ENCODE measurements around the gene ETFBKMT. TPM values are rescaled to one million over a fixed set of nuclear protein-coding genes. Genes with fewer than 3 reads are reported as not detected.

The ETFBKMT gene
- total and polyA plus RNA-seq, 4 experiments from 2014 or later = 1.3 to 2.2 (median 1.7) TPM

DNA sequence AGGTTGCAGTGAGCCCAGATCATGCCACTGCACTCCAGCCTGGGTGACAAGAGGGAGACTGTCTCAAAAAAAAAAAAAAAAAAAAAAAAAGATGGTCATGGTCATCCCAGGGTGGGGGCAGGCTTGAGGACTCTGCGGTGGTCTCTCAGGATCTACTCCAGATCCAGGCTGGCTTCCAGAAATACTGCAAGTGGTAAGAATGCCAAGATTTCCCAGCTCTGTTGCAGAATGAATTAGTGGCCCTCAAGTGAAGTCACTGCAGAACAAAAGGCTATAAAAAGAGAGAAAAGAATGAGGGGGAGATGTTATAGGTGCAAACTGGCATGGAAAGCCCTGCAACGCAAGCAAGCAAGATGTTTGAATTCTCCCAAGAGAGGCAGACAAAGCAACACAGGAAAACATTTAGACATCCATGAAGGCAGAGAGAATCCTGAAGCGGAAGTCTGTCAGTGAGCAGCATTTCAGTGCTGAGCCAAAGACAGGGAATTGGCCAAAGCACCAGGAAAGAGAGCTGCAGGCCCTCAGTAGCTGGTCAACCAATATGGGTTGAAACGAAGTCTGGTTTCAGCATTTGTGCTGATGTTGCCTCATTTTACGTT, 31.9 kb upstream of the ETFBKMT start:
- intact Hi-C loops (cut with micrococcal nuclease) = no loop called here
- no peak overlapping the region for H3K27ac Mint-ChIP-seq

DNA sequence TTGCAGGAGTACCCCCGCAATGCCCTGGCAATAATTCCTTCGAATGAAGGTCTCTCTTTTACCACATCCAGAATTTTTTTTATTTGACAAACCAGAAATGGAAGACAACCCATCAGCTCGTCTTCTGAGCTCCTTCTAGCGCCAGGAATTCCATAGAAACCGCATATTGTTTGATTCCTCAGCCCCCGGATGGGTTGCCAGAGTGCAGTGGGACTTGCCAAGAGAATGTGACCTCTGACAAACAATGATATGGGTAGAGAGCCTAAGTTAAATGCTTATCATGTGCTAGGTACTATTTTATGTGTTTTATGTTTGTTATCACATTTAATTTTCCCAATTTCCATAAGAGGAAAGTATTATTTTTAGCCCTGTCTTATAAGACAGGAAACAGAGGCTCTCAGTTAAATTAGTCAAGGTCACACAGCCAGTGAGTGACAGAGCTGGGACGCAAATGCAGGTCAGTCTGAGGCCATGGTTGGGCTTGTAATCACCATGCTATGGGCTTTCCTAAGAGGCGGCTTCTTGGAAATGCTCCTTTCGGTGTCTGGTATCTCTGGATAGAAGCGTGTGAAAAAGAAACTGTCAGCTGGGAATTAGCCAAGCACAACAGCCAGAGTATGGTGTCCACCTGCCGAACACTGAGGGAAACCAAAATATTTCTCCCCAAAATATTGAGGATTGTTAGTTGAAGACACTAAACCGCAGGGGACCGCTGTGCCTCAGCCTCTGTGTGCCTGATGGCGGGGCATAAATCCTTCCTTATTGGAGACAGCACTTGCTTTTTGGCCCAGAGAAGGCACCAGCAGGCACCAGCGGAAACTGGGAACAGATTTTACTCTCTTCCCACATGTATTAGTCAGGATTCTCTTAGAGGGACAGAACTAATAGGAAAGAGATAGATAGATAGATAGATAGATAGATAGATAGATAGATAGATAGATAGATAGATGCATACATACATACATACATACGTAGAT, 29.4 kb upstream of the ETFBKMT start:
- H3K9me3 ChIP-seq (ENCODE audit: control insufficient read depth in 1 of 2, low read length in 2 of 2) = no peaks in the 10 kb centered on the region
- H3K27me3 ChIP-seq (ENCODE audit: insufficient read depth, low read length) = no peaks in the 10 kb centered on the region
- H3K36me3 ChIP-seq (ENCODE audit: insufficient read depth, low read length) = no peaks in the 10 kb centered on the region
- Mint-ChIP-seq H3K4me1 (no peaks in the 10 kb centered on the region), H3K4me3 (no peak overlapping the region), H3K27me3 (peaks cover 7 to 13% of the 10 kb centered on the region in 2 donors), H3K9me3 (no peaks in the 10 kb centered on the region), H3K27ac (no peak overlapping the region), H3K36me3 (no peaks in the 10 kb centered on the region)
- no peaks in the 10 kb centered on the region for H3K4me1 ChIP-seq (ENCODE audit: insufficient read depth, low read length)
- ChIA-PET CTCF (ENCODE audit: partially characterized antibody) (interaction anchor here (0.6 kb wide), 1 partner anchor 361 kb away, joined by 3 read pairs; no protein-coding TSS in a partner anchor), POLR2A (ENCODE audit: partially characterized antibody) (no interaction called here)
- intact Hi-C loops (cut with micrococcal nuclease) = no loop called here
- no peak overlapping the region for H3K4me3 ChIP-seq (ENCODE audit: low read length in 2 of 2)
- no peak overlapping the region for H3K27ac ChIP-seq (ENCODE audit: low read depth, low read length)
- no peak for DNase-seq

More for the DNA sequence above, 31.9 kb upstream of the ETFBKMT start:
- Histone ChIP-seq H3K27ac (ENCODE audit: low read depth, low read length) (no peak overlapping the region), H3K27me3 (ENCODE audit: insufficient read depth, low read length) (no peaks in the 10 kb centered on the region), H3K4me1 (ENCODE audit: insufficient read depth, low read length) (no peaks in the 10 kb centered on the region), H3K4me3 (ENCODE audit: low read length in 2 of 2) (no peak overlapping the region), H3K36me3 (ENCODE audit: insufficient read depth, low read length) (no peaks in the 10 kb centered on the region), H3K9me3 (ENCODE audit: control insufficient read depth in 1 of 2, low read length in 2 of 2) (no peaks in the 10 kb centered on the region)
- H3K36me3 Mint-ChIP-seq = no peaks in the 10 kb centered on the region
- DNase-seq = no peak
- peaks cover 7 to 10% of the 10 kb centered on the region in 2 donors for H3K27me3 Mint-ChIP-seq
- H3K9me3 Mint-ChIP-seq = no peaks in the 10 kb centered on the region
- ChIA-PET CTCF (ENCODE audit: partially characterized antibody) (interaction anchor here (1.6 kb wide), 1 partner anchor 11 kb away, joined by 5 read pairs; no protein-coding TSS in a partner anchor), POLR2A (ENCODE audit: partially characterized antibody) (no interaction called here)
- no peak overlapping the region for H3K4me3 Mint-ChIP-seq
- H3K4me1 Mint-ChIP-seq = no peaks in the 10 kb centered on the region

DNA sequence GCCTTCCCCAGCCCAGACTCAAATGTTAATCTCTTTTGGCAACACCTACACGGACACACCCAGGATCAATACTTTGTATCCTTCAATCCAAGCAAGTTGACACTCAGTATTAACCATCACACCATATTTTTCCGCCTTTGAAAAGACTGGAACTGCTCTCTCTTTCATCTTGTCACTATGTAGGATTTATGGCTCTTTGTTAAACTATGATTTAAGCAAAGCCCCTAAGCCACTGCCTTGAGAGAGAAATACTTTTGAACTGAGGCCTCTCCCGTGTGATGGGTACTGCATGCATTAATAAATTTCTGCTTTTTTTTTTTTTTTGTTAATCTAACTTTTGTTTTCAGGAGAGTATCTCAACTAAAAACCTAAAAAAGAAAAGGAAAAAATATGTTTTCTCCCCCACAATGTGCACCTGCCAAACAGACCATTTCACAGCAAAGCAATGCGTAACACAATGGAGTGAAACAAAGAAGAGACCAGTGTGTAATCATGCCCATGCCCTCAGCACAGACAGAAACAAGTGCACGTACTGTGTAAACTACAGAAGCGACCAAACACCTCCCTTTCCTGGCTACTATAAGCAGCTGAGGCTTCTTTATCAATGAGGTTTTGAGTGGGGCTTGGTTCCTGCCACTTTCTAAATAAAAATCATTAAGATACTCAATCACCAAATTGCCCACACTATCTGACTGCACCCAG, 28.3 kb upstream of the ETFBKMT start:
- DNase-seq = no peak
- H3K9me3 ChIP-seq (ENCODE audit: control insufficient read depth in 1 of 2, low read length in 2 of 2) = no peaks in the 10 kb centered on the region
- peaks cover 5 to 10% of the 10 kb centered on the region in 2 donors for H3K27me3 Mint-ChIP-seq
- no peak overlapping the region for H3K27ac Mint-ChIP-seq
- no peaks in the 10 kb centered on the region for H3K36me3 ChIP-seq (ENCODE audit: insufficient read depth, low read length)
- H3K27me3 ChIP-seq (ENCODE audit: insufficient read depth, low read length) = no peaks in the 10 kb centered on the region
- H3K27ac ChIP-seq (ENCODE audit: low read depth, low read length) = no peak overlapping the region
- no peaks in the 10 kb centered on the region for H3K9me3 Mint-ChIP-seq
- no peak overlapping the region for H3K4me3 Mint-ChIP-seq
- H3K4me1 ChIP-seq (ENCODE audit: insufficient read depth, low read length) = no peaks in the 10 kb centered on the region
- ChIA-PET CTCF (ENCODE audit: partially characterized antibody) (interaction anchor here (0.8 to 1.0 kb wide), 2 partner anchors 229 to 684 kb away, joined by 3 to 5 read pairs; no protein-coding TSS in a partner anchor), POLR2A (ENCODE audit: partially characterized antibody) (no interaction called here)
- H3K36me3 Mint-ChIP-seq = no peaks in the 10 kb centered on the region
- no peak overlapping the region for H3K4me3 ChIP-seq (ENCODE audit: low read length in 2 of 2)
- H3K4me1 Mint-ChIP-seq = no peaks in the 10 kb centered on the region
- intact Hi-C loops (cut with micrococcal nuclease) = no loop called here

DNA sequence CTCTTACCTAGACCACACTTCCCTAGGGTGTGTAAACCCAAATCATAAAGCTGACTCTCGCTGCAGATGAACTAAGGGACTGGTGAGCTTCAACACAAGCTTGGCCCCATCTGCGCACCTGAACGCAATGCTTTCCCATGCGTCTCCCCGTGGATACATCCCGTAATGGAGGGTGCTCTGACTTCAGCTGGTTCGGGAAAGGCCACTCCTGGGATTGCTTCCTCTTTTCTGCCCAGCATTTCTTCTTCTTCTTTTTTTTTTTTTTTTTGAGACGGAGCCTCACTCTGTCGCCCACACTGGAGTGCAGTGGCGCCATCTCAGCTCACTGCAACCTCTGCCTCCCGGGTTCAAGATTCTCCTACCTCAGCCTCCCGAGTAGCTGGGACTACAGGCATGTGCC, 27.7 kb upstream of the ETFBKMT start:
- intact Hi-C loops (cut with micrococcal nuclease) = no loop called here
- H3K36me3 ChIP-seq (ENCODE audit: insufficient read depth, low read length) = no peaks in the 10 kb centered on the region
- DNase-seq = no peak
- H3K9me3 ChIP-seq (ENCODE audit: control insufficient read depth in 1 of 2, low read length in 2 of 2) = no peaks in the 10 kb centered on the region
- no peak overlapping the region for H3K27ac ChIP-seq (ENCODE audit: low read depth, low read length)
- no peaks in the 10 kb centered on the region for H3K27me3 ChIP-seq (ENCODE audit: insufficient read depth, low read length)
- no peak overlapping the region for H3K4me3 ChIP-seq (ENCODE audit: low read length in 2 of 2)
- POLR2A ChIA-PET (ENCODE audit: partially characterized antibody) = no interaction called here
- H3K27ac Mint-ChIP-seq = peak overlapping the region in 1 of 7 donors; percentile 48
- H3K4me1 Mint-ChIP-seq = peaks cover 0 to 3% (median 1%) of the 10 kb centered on the region in 4 donors
- CTCF ChIA-PET (ENCODE audit: partially characterized antibody) = interaction anchor here (0.8 to 1.3 kb wide), 4 partner anchors 227 to 683 kb away, joined by 3 to 5 read pairs (median 4); no protein-coding TSS in a partner anchor
- H3K4me3 Mint-ChIP-seq = no peak overlapping the region
- H3K9me3 Mint-ChIP-seq = no peaks in the 10 kb centered on the region
- no peaks in the 10 kb centered on the region for H3K36me3 Mint-ChIP-seq
- no peaks in the 10 kb centered on the region for H3K4me1 ChIP-seq (ENCODE audit: insufficient read depth, low read length)
- peaks cover 0 to 5% of the 10 kb centered on the region in 2 donors for H3K27me3 Mint-ChIP-seq

DNA sequence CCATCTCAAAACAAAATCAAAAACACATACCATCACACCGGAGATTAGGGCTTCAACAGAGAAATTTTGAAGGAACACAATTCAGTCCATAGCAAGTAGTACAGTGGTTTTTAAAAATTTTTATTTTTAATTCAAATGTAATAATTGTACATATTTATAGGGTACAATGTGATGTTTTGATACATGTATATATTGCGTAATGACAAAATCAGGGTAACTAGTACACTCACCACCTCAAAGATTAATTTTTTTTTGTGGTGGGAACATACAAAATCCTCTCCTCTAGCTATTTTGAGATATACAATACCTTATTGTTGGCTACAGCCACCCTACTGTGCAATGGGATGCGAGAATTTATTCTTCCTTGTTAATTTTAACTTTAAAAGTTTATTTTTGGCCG, 26.0 kb upstream of the ETFBKMT start:
- H3K4me3 ChIP-seq (ENCODE audit: low read length in 2 of 2) = no peak overlapping the region
- no peaks in the 10 kb centered on the region for H3K36me3 ChIP-seq (ENCODE audit: insufficient read depth, low read length)
- POLR2A ChIA-PET (ENCODE audit: partially characterized antibody) = no interaction called here
- intact Hi-C loops (cut with micrococcal nuclease) = no loop called here
- Mint-ChIP-seq H3K4me3 (no peak overlapping the region), H3K27me3 (peaks cover 0 to 4% of the 10 kb centered on the region in 2 donors), H3K27ac (no peak overlapping the region), H3K36me3 (no peaks in the 10 kb centered on the region), H3K4me1 (peaks cover 0 to 3% (median 1%) of the 10 kb centered on the region in 4 donors), H3K9me3 (no peaks in the 10 kb centered on the region)
- no peaks in the 10 kb centered on the region for H3K27me3 ChIP-seq (ENCODE audit: insufficient read depth, low read length)
- H3K27ac ChIP-seq (ENCODE audit: low read depth, low read length) = no peak overlapping the region
- no peaks in the 10 kb centered on the region for H3K4me1 ChIP-seq (ENCODE audit: insufficient read depth, low read length)
- H3K9me3 ChIP-seq (ENCODE audit: control insufficient read depth in 1 of 2, low read length in 2 of 2) = no peaks in the 10 kb centered on the region
- no peak for DNase-seq
- CTCF ChIA-PET (ENCODE audit: partially characterized antibody) = interaction anchor here (0.9 to 1.3 kb wide), 3 partner anchors 9 to 382 kb away, joined by 3 to 5 read pairs (median 5); no protein-coding TSS in a partner anchor

DNA sequence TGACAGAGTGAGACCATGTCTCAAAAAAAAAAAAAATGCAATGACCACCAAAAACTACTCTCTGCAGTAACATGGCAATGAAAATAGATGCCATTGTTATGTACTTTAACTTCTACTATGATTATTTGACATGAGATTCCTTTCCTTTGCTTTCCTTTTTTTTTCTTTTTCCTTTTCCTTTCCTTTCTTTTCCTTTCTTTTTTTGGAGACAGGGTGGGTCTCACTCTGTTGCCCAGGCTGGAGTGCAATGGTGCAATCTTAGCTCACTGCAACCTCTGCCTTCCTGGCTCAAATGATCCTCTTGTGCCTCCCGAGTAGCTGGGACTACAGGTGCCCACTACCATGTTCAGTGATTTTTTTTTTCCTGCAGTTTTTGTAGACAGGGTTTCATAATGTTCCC, 24.9 kb upstream of the ETFBKMT start:
- Mint-ChIP-seq H3K4me3 (no peak overlapping the region), H3K9me3 (no peaks in the 10 kb centered on the region)

More for the DNA sequence above, 24.9 kb upstream of the ETFBKMT start:
- Mint-ChIP-seq H3K36me3 (no peaks in the 10 kb centered on the region), H3K27me3 (peaks cover 0 to 4% of the 10 kb centered on the region in 2 donors), H3K4me1 (peaks cover 0 to 3% (median 1%) of the 10 kb centered on the region in 4 donors), H3K27ac (no peak overlapping the region)
- H3K36me3 ChIP-seq (ENCODE audit: insufficient read depth, low read length) = no peaks in the 10 kb centered on the region
- no peak for DNase-seq
- ChIA-PET CTCF (ENCODE audit: partially characterized antibody) (interaction anchor here (1.0 to 2.5 kb wide), 3 partner anchors 10 to 232 kb away, joined by 3 to 5 read pairs (median 4); no protein-coding TSS in a partner anchor), POLR2A (ENCODE audit: partially characterized antibody) (no interaction called here)
- H3K4me3 ChIP-seq (ENCODE audit: low read length in 2 of 2) = no peak overlapping the region
- no peak overlapping the region for H3K27ac ChIP-seq (ENCODE audit: low read depth, low read length)
- no peaks in the 10 kb centered on the region for H3K27me3 ChIP-seq (ENCODE audit: insufficient read depth, low read length)
- no peaks in the 10 kb centered on the region for H3K9me3 ChIP-seq (ENCODE audit: control insufficient read depth in 1 of 2, low read length in 2 of 2)
- no peaks in the 10 kb centered on the region for H3K4me1 ChIP-seq (ENCODE audit: insufficient read depth, low read length)
- intact Hi-C loops (cut with micrococcal nuclease) = no loop called here

Data from CD4-positive, alpha-beta memory T cell (primary cell).